CD4-positive, alpha-beta T cell (primary cell): ENCODE measurements around the gene CLCN6. TPM values are rescaled to one million over a fixed set of nuclear protein-coding genes. Genes with fewer than 3 reads are reported as not detected.

Experiments
- ATAC-seq: fragments of 200-7000 bp; cut with Tn5 transposase; one replicate; pipeline ENCODE4 v1.10.0; 2022; ENCODE audit warnings: mild to moderate bottlenecking; ENCODE audit not compliant: poor library complexity
- CTCF ChIA-PET: fragments of 350-600 bp; sonication (Branson Sonifier 250); formaldehyde crosslinking; loops from one replicate; lab custom pipeline; 2021; ENCODE audit warnings: antibody characterized with exemption, inconsistent platforms; lab: Charles Lee
- POLR2A ChIA-PET: fragments of 350-600 bp; sonication (Branson Sonifier 250); formaldehyde crosslinking; loops from one replicate; lab custom pipeline; 2021; ENCODE audit warnings: antibody characterized with exemption, inconsistent platforms; lab: Charles Lee
- DNase-seq, 14 experiments: peaks; one replicate each; pipeline ENCODE4 v3.0.0-alpha.2; 2013 to 2020; ENCODE audit warnings: mixed read lengths in 2 of 14
- H3K27ac ChIP-seq, 2 donors: one replicate each; pipeline versions ENCODE4 v1.5.1 to v1.7.0; 2013; ENCODE audit warnings: low read length in 2 of 2, low read depth in 1 of 2, mild to moderate bottlenecking in 1 of 2
- H3K27me3 ChIP-seq, 2 experiments: 1 replicate in 1 of 2; 2 replicates in 1 of 2; pipeline versions ENCODE4 v1.6.1 to v1.7.0; 2013; ENCODE audit warnings: low read length in 2 of 2, control low read depth in 1 of 2, mild to moderate bottlenecking in 1 of 2, moderate library complexity in 1 of 2; ENCODE audit not compliant: insufficient read depth in 2 of 2, control insufficient read depth in 1 of 2
- H3K36me3 ChIP-seq: one replicate; pipeline ENCODE4 v1.6.1; 2013; ENCODE audit warnings: low read length, control low read depth; ENCODE audit not compliant: insufficient read depth
- H3K4me1 ChIP-seq: one replicate; pipeline ENCODE4 v1.6.1; 2013; ENCODE audit warnings: low read length, control low read depth; ENCODE audit not compliant: insufficient read depth
- H3K4me3 ChIP-seq: one replicate; pipeline ENCODE4 v1.5.1; 2013; ENCODE audit warnings: mild to moderate bottlenecking, low read length, moderate library complexity
- H3K9me3 ChIP-seq, 2 experiments: 1 replicate in 1 of 2; 2 replicates in 1 of 2; pipeline versions ENCODE4 v1.6.1 to v1.7.0; 2013; ENCODE audit warnings: low read length in 2 of 2, mild to moderate bottlenecking in 2 of 2, control low read depth in 1 of 2, moderate library complexity in 1 of 2; ENCODE audit not compliant: control insufficient read depth in 1 of 2, insufficient read depth in 1 of 2
- H3K27ac Mint-ChIP-seq: one replicate; pipeline ENCODE4 v1.8.0; 2020; ENCODE audit warnings: mixed read lengths
- H3K27me3 Mint-ChIP-seq: one replicate; pipeline ENCODE4 v1.8.0; 2021; ENCODE audit warnings: mixed read lengths
- H3K36me3 Mint-ChIP-seq: one replicate; pipeline ENCODE4 v1.8.0; 2021; ENCODE audit warnings: low read depth, mixed read lengths
- H3K4me1 Mint-ChIP-seq: one replicate; pipeline ENCODE4 v1.8.0; 2021; ENCODE audit warnings: low read depth, mixed read lengths
- H3K4me3 Mint-ChIP-seq: one replicate; pipeline ENCODE4 v1.8.0; 2020; ENCODE audit warnings: mild to moderate bottlenecking, mixed read lengths
- H3K9me3 Mint-ChIP-seq: one replicate; pipeline ENCODE4 v1.8.0; 2020; ENCODE audit warnings: mixed read lengths
- CTCF ChIP-seq: fragments of 200-600 bp; IDR thresholded peaks from one replicate; pipeline ENCODE4 v1.8.0; 2022; ENCODE audit warnings: antibody characterized with exemption, mild to moderate bottlenecking
- intact Hi-C, 2 experiments: fragments of 100-400 bp; cut with DNase I in 1 of 2; cut with micrococcal nuclease in 1 of 2; formaldehyde crosslinking; loops; one replicate each; pipeline versions ENCODE4 v1.15.1 to v1.9.0; 2023 to 2025; cut with DNase I, micrococcal nuclease
- total RNA-seq, 174 experiments: library from RNA in 2 of 174; stranded (reverse) in 2 of 174; gene quantifications; one replicate each; pipeline ENCODE4 v1.2.3 and lab custom pipeline; 2021 to 2026

Gene CLCN6
- total RNA-seq, 2 experiments from 2014 or later = 10.9 to 11.2 TPM

GRCh38 chr1:11885916-11886315 lies 79.9 kb downstream of the CLCN6 start:
- intact Hi-C loops = no loop called here
- TF ChIP-seq CTCF = no peak
- Histone ChIP-seq H3K36me3 (no peaks in the 10 kb centered on the region), H3K27me3 (no peaks in the 10 kb centered on the region), H3K27ac (no peak overlapping the region), H3K9me3 (peaks cover 0 to 7% of the 10 kb centered on the region in 2 experiments), H3K4me1 (no peaks in the 10 kb centered on the region), H3K4me3 (no peak overlapping the region)
- DNase-seq (no peak), ATAC-seq (no peak)
- CTCF ChIA-PET = no interaction called here
- Mint-ChIP-seq H3K4me3 (no peak overlapping the region), H3K27me3 (peaks cover 5% of the 10 kb centered on the region), H3K9me3 (no peaks in the 10 kb centered on the region), H3K36me3 (no peaks in the 10 kb centered on the region), H3K27ac (no peak overlapping the region), H3K4me1 (no peaks in the 10 kb centered on the region)
- POLR2A ChIA-PET = no interaction called here

- DNase-seq = no peak
- intact Hi-C loops = no loop called here
- no peaks in the 10 kb centered on the region for H3K27me3 ChIP-seq
- no peak for TF ChIP-seq CTCF
- no peaks in the 10 kb centered on the region for H3K36me3 ChIP-seq
- Mint-ChIP-seq H3K4me1 (no peaks in the 10 kb centered on the region), H3K27me3 (peaks cover 7% of the 10 kb centered on the region), H3K9me3 (no peaks in the 10 kb centered on the region), H3K4me3 (no peak overlapping the region), H3K27ac (no peak overlapping the region), H3K36me3 (no peaks in the 10 kb centered on the region)
- no peak overlapping the region for H3K4me3 ChIP-seq
- POLR2A ChIA-PET = interaction anchor here (0.6 to 0.8 kb wide), 2 partner anchors 21 to 517 kb away, joined by 3 to 4 read pairs; no protein-coding TSS in a partner anchor
- H3K27ac ChIP-seq = no peak overlapping the region
- peaks cover 0 to under 1% of the 10 kb centered on the region in 2 experiments for H3K9me3 ChIP-seq
- H3K4me1 ChIP-seq = no peaks in the 10 kb centered on the region
- CTCF ChIA-PET = interaction anchor here (0.9 kb wide), 1 partner anchor 21 kb away, joined by 4 read pairs; no protein-coding TSS in a partner anchor
- ATAC-seq = no peak
These were observed 81.1 kb downstream of the CLCN6 start for GRCh38 chr1:11886986-11887665.

- Histone ChIP-seq H3K4me1 (no peaks in the 10 kb centered on the region), H3K4me3 (no peak overlapping the region), H3K27me3 (no peaks in the 10 kb centered on the region), H3K9me3 (no peaks in the 10 kb centered on the region), H3K36me3 (no peaks in the 10 kb centered on the region), H3K27ac (no peak overlapping the region)
- TF ChIP-seq CTCF = no peak
- Mint-ChIP-seq H3K4me3 (no peak overlapping the region), H3K27me3 (peaks cover 7% of the 10 kb centered on the region), H3K27ac (no peak overlapping the region), H3K36me3 (no peaks in the 10 kb centered on the region), H3K4me1 (no peaks in the 10 kb centered on the region), H3K9me3 (no peaks in the 10 kb centered on the region)
- intact Hi-C loops = no loop called here
- no peak for ATAC-seq
- DNase-seq = no peak
- POLR2A ChIA-PET = interaction anchor here (0.8 kb wide), 1 partner anchor 20 kb away, joined by 4 read pairs; no protein-coding TSS in a partner anchor
- CTCF ChIA-PET = interaction anchor here (0.9 kb wide), 1 partner anchor 20 kb away, joined by 4 read pairs; no protein-coding TSS in a partner anchor
These were observed 81.6 kb downstream of the CLCN6 start for GRCh38 chr1:11887666-11888007.
